ENCODE results near the gene URAD. TPM values are rescaled to one million over a fixed set of nuclear protein-coding genes. Genes with fewer than 3 reads are reported as not detected.
"Not testable (repeated sequence)": the region's sequence is repeated elsewhere in the genome, so short reads cannot be mapped to it uniquely, and the experiment has no call there.

Gene URAD
- total RNA-seq, 2 experiments from 2014 or later: not detected

- Mint-ChIP-seq H3K27ac (no peak overlapping the region), H3K4me3 (no peak overlapping the region), H3K9me3 (ENCODE audit: low read depth) (no peaks in the 10 kb centered on the region), H3K27me3 (peaks cover 9% of the 10 kb centered on the region), H3K4me1 (peaks cover 2% of the 10 kb centered on the region), H3K36me3 (ENCODE audit: low read depth) (no peaks in the 10 kb centered on the region)
- DNase-seq (no peak), ATAC-seq (no peak)
- intact Hi-C loops (cut with DNase I, micrococcal nuclease): no loop called here
- CTCF ChIA-PET: interaction anchor here (0.6 to 1.0 kb wide), 2 partner anchors 10 to 11 kb away, joined by 3 read pairs; no protein-coding TSS in a partner anchor
- POLR2A ChIA-PET: no interaction called here
These were observed 25.8 kb upstream of the URAD start for GRCh38 chr13:28014301-28014700.

GRCh38 chr13:28013482-28013881 lies 25.0 kb upstream of the URAD start:
- DNase-seq: no peak
- Mint-ChIP-seq H3K27ac (no peak overlapping the region), H3K27me3 (peaks cover 9% of the 10 kb centered on the region), H3K36me3 (ENCODE audit: low read depth) (no peaks in the 10 kb centered on the region), H3K4me1 (peaks cover 2% of the 10 kb centered on the region), H3K9me3 (ENCODE audit: low read depth) (no peaks in the 10 kb centered on the region), H3K4me3 (no peak overlapping the region)
- ChIA-PET POLR2A (no interaction called here), CTCF (no interaction called here)
- intact Hi-C loops (cut with DNase I, micrococcal nuclease): no loop called here
- no peak for ATAC-seq

GRCh38 chr13:28012896-28013295 lies 24.4 kb upstream of the URAD start:
- Mint-ChIP-seq H3K36me3 (ENCODE audit: low read depth) (no peaks in the 10 kb centered on the region), H3K27me3 (peaks cover 9% of the 10 kb centered on the region), H3K4me1 (peaks cover 2% of the 10 kb centered on the region), H3K27ac (no peak overlapping the region), H3K4me3 (no peak overlapping the region), H3K9me3 (ENCODE audit: low read depth) (no peaks in the 10 kb centered on the region)
- DNase-seq (no peak), ATAC-seq (peak; percentile 73)
- CTCF ChIA-PET: no interaction called here
- intact Hi-C loops (cut with DNase I, micrococcal nuclease): no loop called here
- POLR2A ChIA-PET: no interaction called here

GRCh38 chr13:28012383-28012782 lies 23.9 kb upstream of the URAD start:
- DNase-seq (no peak), ATAC-seq (peak; percentile 12)
- ChIA-PET CTCF (no interaction called here), POLR2A (no interaction called here)
- no peaks in the 10 kb centered on the region for H3K9me3 Mint-ChIP-seq (ENCODE audit: low read depth)
- H3K36me3 Mint-ChIP-seq (ENCODE audit: low read depth): no peaks in the 10 kb centered on the region
- no peak overlapping the region for H3K4me3 Mint-ChIP-seq
- no peak overlapping the region for H3K27ac Mint-ChIP-seq
- peaks cover 2% of the 10 kb centered on the region for H3K4me1 Mint-ChIP-seq
- H3K27me3 Mint-ChIP-seq: peaks cover 9% of the 10 kb centered on the region
- intact Hi-C loops (cut with DNase I, micrococcal nuclease): no loop called here

GRCh38 chr13:28010046-28010445 lies 21.6 kb upstream of the URAD start:
- POLR2A ChIA-PET: no interaction called here
- Mint-ChIP-seq H3K27ac (no peak overlapping the region), H3K4me1 (peaks cover 2% of the 10 kb centered on the region), H3K36me3 (ENCODE audit: low read depth) (no peaks in the 10 kb centered on the region), H3K4me3 (no peak overlapping the region), H3K27me3 (peaks cover 5% of the 10 kb centered on the region), H3K9me3 (ENCODE audit: low read depth) (no peaks in the 10 kb centered on the region)
- CTCF ChIA-PET: no interaction called here
- intact Hi-C loops (cut with DNase I, micrococcal nuclease): no loop called here
- DNase-seq (no peak), ATAC-seq (no peak)

GRCh38 chr13:28005016-28005415 lies 16.5 kb upstream of the URAD start:
- intact Hi-C loops (cut with DNase I, micrococcal nuclease); CTCF ChIA-PET; H3K36me3 Mint-ChIP-seq (ENCODE audit: low read depth); POLR2A ChIA-PET; H3K4me3 Mint-ChIP-seq; DNase-seq; H3K27ac Mint-ChIP-seq; ATAC-seq; H3K27me3 Mint-ChIP-seq; H3K9me3 Mint-ChIP-seq (ENCODE audit: low read depth); H3K4me1 Mint-ChIP-seq: not testable (repeated sequence)

GRCh38 chr13:28002886-28003698 lies 14.6 kb upstream of the URAD start:
- CTCF ChIA-PET: no interaction called here
- H3K27ac Mint-ChIP-seq: no peak overlapping the region
- intact Hi-C loops (cut with DNase I, micrococcal nuclease): no loop called here
- H3K9me3 Mint-ChIP-seq (ENCODE audit: low read depth): no peaks in the 10 kb centered on the region
- ATAC-seq (no peak), DNase-seq (no peak)
- H3K4me1 Mint-ChIP-seq: peaks cover 2% of the 10 kb centered on the region
- no peaks in the 10 kb centered on the region for H3K36me3 Mint-ChIP-seq (ENCODE audit: low read depth)
- no peaks in the 10 kb centered on the region for H3K27me3 Mint-ChIP-seq
- H3K4me3 Mint-ChIP-seq: no peak overlapping the region
- POLR2A ChIA-PET: no interaction called here

GRCh38 chr13:28001837-28002473 lies 13.5 kb upstream of the URAD start:
- intact Hi-C loops (cut with DNase I, micrococcal nuclease): no loop called here
- no peaks in the 10 kb centered on the region for H3K27me3 Mint-ChIP-seq
- POLR2A ChIA-PET: no interaction called here
- no peak overlapping the region for H3K27ac Mint-ChIP-seq
- ATAC-seq (no peak), DNase-seq (no peak)
- H3K36me3 Mint-ChIP-seq (ENCODE audit: low read depth): no peaks in the 10 kb centered on the region
- no peaks in the 10 kb centered on the region for H3K9me3 Mint-ChIP-seq (ENCODE audit: low read depth)
- H3K4me3 Mint-ChIP-seq: no peak overlapping the region
- CTCF ChIA-PET: interaction anchor here (0.7 kb wide), 1 partner anchor 643 kb away, joined by 3 read pairs; no protein-coding TSS in a partner anchor
- H3K4me1 Mint-ChIP-seq: peaks cover 4% of the 10 kb centered on the region

- Mint-ChIP-seq H3K9me3 (ENCODE audit: low read depth) (no peaks in the 10 kb centered on the region), H3K4me3 (no peak overlapping the region), H3K36me3 (ENCODE audit: low read depth) (no peaks in the 10 kb centered on the region), H3K27me3 (no peaks in the 10 kb centered on the region), H3K4me1 (peaks cover 4% of the 10 kb centered on the region), H3K27ac (no peak overlapping the region)
- ATAC-seq (no peak), DNase-seq (no peak)
- CTCF ChIA-PET: interaction anchor here (0.7 kb wide), 1 partner anchor 642 kb away, joined by 3 read pairs; no protein-coding TSS in a partner anchor
- POLR2A ChIA-PET: no interaction called here
- intact Hi-C loops (cut with DNase I, micrococcal nuclease): no loop called here
These were observed 12.6 kb upstream of the URAD start for GRCh38 chr13:28001049-28001448.

- no peak for DNase-seq
- ChIA-PET POLR2A (no interaction called here), CTCF (no interaction called here)
- no peak overlapping the region for H3K27ac Mint-ChIP-seq
- H3K9me3 Mint-ChIP-seq (ENCODE audit: low read depth): no peaks in the 10 kb centered on the region
- no peak overlapping the region for H3K4me3 Mint-ChIP-seq
- intact Hi-C loops (cut with DNase I, micrococcal nuclease): no loop called here
- H3K4me1 Mint-ChIP-seq: peaks cover 4% of the 10 kb centered on the region
- no peak for ATAC-seq
- H3K27me3 Mint-ChIP-seq: no peaks in the 10 kb centered on the region
- H3K36me3 Mint-ChIP-seq (ENCODE audit: low read depth): no peaks in the 10 kb centered on the region
These were observed 12.1 kb upstream of the URAD start for GRCh38 chr13:28000567-28000966.

GRCh38 chr13:27997904-27998522 lies 9.5 kb upstream of the URAD start:
- Mint-ChIP-seq H3K36me3 (ENCODE audit: low read depth) (no peaks in the 10 kb centered on the region), H3K4me1 (peaks cover 4% of the 10 kb centered on the region), H3K27ac (no peak overlapping the region), H3K27me3 (no peaks in the 10 kb centered on the region), H3K9me3 (ENCODE audit: low read depth) (no peaks in the 10 kb centered on the region), H3K4me3 (no peak overlapping the region)
- CTCF ChIA-PET: interaction anchor here (0.8 to 1.5 kb wide), 6 partner anchors 12 to 172 kb away, joined by 3 to 6 read pairs (median 5); no protein-coding TSS in a partner anchor
- ATAC-seq (peak; percentile 71), DNase-seq (peak; percentile 67)
- POLR2A ChIA-PET: no interaction called here
- intact Hi-C loops (cut with DNase I, micrococcal nuclease): no loop called here

GRCh38 chr13:27991881-27992280 lies 3.4 kb upstream of the URAD start:
- ATAC-seq (no peak), DNase-seq (no peak)
- Mint-ChIP-seq H3K4me1 (no peaks in the 10 kb centered on the region), H3K27me3 (peaks cover 8% of the 10 kb centered on the region), H3K36me3 (ENCODE audit: low read depth) (no peaks in the 10 kb centered on the region), H3K9me3 (ENCODE audit: low read depth) (no peaks in the 10 kb centered on the region), H3K27ac (no peak overlapping the region), H3K4me3 (no peak overlapping the region)
- ChIA-PET POLR2A (no interaction called here), CTCF (no interaction called here)
- intact Hi-C loops (cut with DNase I, micrococcal nuclease): no loop called here

Data from activated CD4-positive, alpha-beta T cell treated with anti-CD3 and anti-CD28 coated beads for 36 hours (primary cell).